ENCODE measurements around the gene R3HCC1L.

DNA sequence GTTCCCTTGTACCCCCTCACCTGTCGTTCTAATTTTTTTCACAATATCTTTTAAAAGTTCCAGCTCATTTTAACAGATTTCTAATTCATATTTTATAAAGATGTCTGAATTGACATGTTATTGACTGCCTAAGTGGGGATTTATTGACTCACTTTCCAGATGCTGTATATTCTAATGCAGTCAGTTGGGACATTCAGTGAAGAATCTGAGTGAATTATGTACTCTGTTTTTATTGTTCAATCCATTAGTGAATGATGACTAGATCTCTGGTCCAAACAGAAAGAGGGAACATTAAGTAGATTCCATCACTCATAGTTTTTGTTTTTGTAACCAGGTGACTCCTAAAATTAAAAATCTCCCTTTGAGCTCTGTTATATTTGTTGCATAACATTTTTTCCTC lies 79.3 kb downstream of the R3HCC1L start:
- TF ChIP-seq, protein P1, sequence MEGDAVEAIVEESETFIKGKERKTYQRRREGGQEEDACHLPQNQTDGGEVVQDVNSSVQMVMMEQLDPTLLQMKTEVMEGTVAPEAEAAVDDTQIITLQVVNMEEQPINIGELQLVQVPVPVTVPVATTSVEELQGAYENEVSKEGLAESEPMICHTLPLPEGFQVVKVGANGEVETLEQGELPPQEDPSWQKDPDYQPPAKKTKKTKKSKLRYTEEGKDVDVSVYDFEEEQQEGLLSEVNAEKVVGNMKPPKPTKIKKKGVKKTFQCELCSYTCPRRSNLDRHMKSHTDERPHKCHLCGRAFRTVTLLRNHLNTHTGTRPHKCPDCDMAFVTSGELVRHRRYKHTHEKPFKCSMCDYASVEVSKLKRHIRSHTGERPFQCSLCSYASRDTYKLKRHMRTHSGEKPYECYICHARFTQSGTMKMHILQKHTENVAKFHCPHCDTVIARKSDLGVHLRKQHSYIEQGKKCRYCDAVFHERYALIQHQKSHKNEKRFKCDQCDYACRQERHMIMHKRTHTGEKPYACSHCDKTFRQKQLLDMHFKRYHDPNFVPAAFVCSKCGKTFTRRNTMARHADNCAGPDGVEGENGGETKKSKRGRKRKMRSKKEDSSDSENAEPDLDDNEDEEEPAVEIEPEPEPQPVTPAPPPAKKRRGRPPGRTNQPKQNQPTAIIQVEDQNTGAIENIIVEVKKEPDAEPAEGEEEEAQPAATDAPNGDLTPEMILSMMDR (IDR thresholded peaks at IDR 0.05): no peak
- no peak for TF ChIP-seq POLR2A (IDR thresholded peaks at IDR 0.05)
- TF ChIP-seq POLR2AphosphoS5 (IDR thresholded peaks at IDR 0.05; ENCODE audit: insufficient read depth in 1 of 2, low read depth in 1 of 2): no peak
